Endothelial cell of umbilical vein (primary cell): ENCODE results near the gene PDS5B. TPM values are rescaled to one million over a fixed set of nuclear protein-coding genes. Genes with fewer than 3 reads are reported as not detected.

Experiments
- BruUV-seq: library from RNA; stranded (reverse); fragments of 400-500 nt; replicated peaks from 2 replicates; lab custom pipeline; 2021; lab: Mats Ljungman, UMichigan
- CTCF ChIA-PET: fragments of 300-600, 350-600 bp; sonication (Branson Sonifier 250); formaldehyde crosslinking; loops from one replicate; lab custom pipeline; 2021; ENCODE audit warnings: antibody characterized with exemption, inconsistent platforms; lab: Charles Lee
- POLR2A ChIA-PET: fragments of 300-600, 350-600 bp; sonication (Branson Sonifier 250); formaldehyde crosslinking; loops from one replicate; lab custom pipeline; 2021; ENCODE audit warnings: antibody characterized with exemption, inconsistent platforms; lab: Charles Lee
- DNase-seq: peaks from one replicate; pipeline ENCODE4 v3.0.0-alpha.2; 2011; ENCODE audit warnings: low read depth, low spot score
- FAIRE-seq: peaks from 2 replicates; lab custom pipeline; 2011; peaks lifted over from hg19 to GRCh38; lab: Jason Lieb, UNC
- H2AFZ ChIP-seq: 2 replicates; pipeline ENCODE4 v1.6.0; 2012; ENCODE audit warnings: low read depth, low read length, control low read depth, inconsistent platforms
- H3K27ac ChIP-seq: 2 replicates; pipeline ENCODE4 v1.5.1; 2011; ENCODE audit warnings: low read depth, mild to moderate bottlenecking, control low read depth, low read length, moderate library complexity; ENCODE audit not compliant: insufficient read depth
- H3K27me3 ChIP-seq, 2 experiments: 2 replicates each; pipeline versions ENCODE4 v1.6.0 to v1.6.1; 2011; ENCODE audit warnings: low read length in 2 of 2, mixed read lengths in 1 of 2; ENCODE audit not compliant: control insufficient read depth in 2 of 2, insufficient read depth in 2 of 2
- H3K36me3 ChIP-seq, 2 experiments: 2 replicates in 1 of 2; 3 replicates in 1 of 2; pipeline ENCODE4 v1.5.1; 2011; ENCODE audit warnings: low read length in 2 of 2, mild to moderate bottlenecking in 1 of 2, moderate library complexity in 1 of 2; ENCODE audit not compliant: control insufficient read depth in 2 of 2, insufficient read depth in 2 of 2; ENCODE audit errors: extremely low read depth in 1 of 2
- H3K4me1 ChIP-seq: 3 replicates; pipeline ENCODE4 v1.5.1; 2011; ENCODE audit warnings: mild to moderate bottlenecking, low read length; ENCODE audit not compliant: control insufficient read depth, insufficient read depth; ENCODE audit errors: extremely low read depth
- H3K4me2 ChIP-seq: 2 replicates; pipeline ENCODE4 v1.6.1; 2011; ENCODE audit warnings: low read length, control low read depth, mixed read lengths; ENCODE audit not compliant: insufficient read depth
- H3K4me3 ChIP-seq, 3 experiments: fragments of 200-600 bp in 1 of 3; sonication (generic), shearing (Covaris generic) in 1 of 3; replicated peaks in 1 of 3; 2 replicates each; pipeline ENCODE4 v1.5.1; 2011 to 2016; ENCODE audit warnings: control low read depth in 3 of 3, low read length in 3 of 3, mild to moderate bottlenecking in 2 of 3, inconsistent platforms in 1 of 3, low read depth in 1 of 3, moderate library complexity in 1 of 3; ENCODE audit not compliant: insufficient read depth in 1 of 3
- H3K79me2 ChIP-seq: 2 replicates; pipeline ENCODE4 v1.6.0; 2012; ENCODE audit warnings: low read length, inconsistent platforms; ENCODE audit not compliant: control insufficient read depth, insufficient read depth
- H3K9ac ChIP-seq: replicated peaks from 2 replicates; pipeline ENCODE3; 2011; ENCODE audit warnings: low read length, control low read depth; ENCODE audit not compliant: insufficient read depth; ENCODE audit errors: extremely low read depth
- H3K9me1 ChIP-seq: replicated peaks from 3 replicates; pipeline ENCODE4 v1.6.0; 2011; ENCODE audit warnings: mild to moderate bottlenecking, low read length; ENCODE audit not compliant: control insufficient read depth, insufficient read depth; ENCODE audit errors: extremely low read depth
- H3K9me3 ChIP-seq: replicated peaks from 2 replicates; pipeline ENCODE4 v1.5.1; 2012; ENCODE audit warnings: low read length, inconsistent platforms; ENCODE audit not compliant: control insufficient read depth, insufficient read depth
- H4K20me1 ChIP-seq: replicated peaks from 2 replicates; pipeline ENCODE3; 2011; ENCODE audit warnings: mild to moderate bottlenecking, low read length; ENCODE audit not compliant: control insufficient read depth, insufficient read depth; ENCODE audit errors: extremely low read depth
- EZH2 ChIP-seq: IDR thresholded peaks from 2 replicates; pipeline ENCODE4 v1.6.1; 2012; ENCODE audit warnings: borderline replicate concordance, low read depth, mild to moderate bottlenecking, moderate library complexity, low read length, inconsistent platforms; ENCODE audit not compliant: severe bottlenecking
- FOS ChIP-seq: IDR thresholded peaks from 2 replicates; pipeline ENCODE4 v1.6.1; 2011; ENCODE audit warnings: mild to moderate bottlenecking, low read length, moderate library complexity, borderline replicate concordance; ENCODE audit not compliant: insufficient read depth
- GATA2 ChIP-seq: IDR thresholded peaks from 2 replicates; pipeline ENCODE4 v1.7.0; 2011; ENCODE audit warnings: low read depth, mild to moderate bottlenecking, moderate library complexity, mixed read lengths, low read length; ENCODE audit not compliant: insufficient read length, insufficient read depth
- JUN ChIP-seq: IDR thresholded peaks from 2 replicates; pipeline ENCODE4 v1.6.1; 2011; ENCODE audit warnings: borderline replicate concordance, low read depth; ENCODE audit not compliant: insufficient read length, insufficient read depth
- MYC ChIP-seq: IDR thresholded peaks from one replicate; pipeline ENCODE4 v1.6.1; 2011; ENCODE audit warnings: mild to moderate bottlenecking, low read depth, low read length
- POLR2A ChIP-seq: IDR thresholded peaks from 2 replicates; pipeline ENCODE4 v1.6.1; 2012; ENCODE audit warnings: low read depth, mild to moderate bottlenecking, control low read depth, low read length
- POLR2AphosphoS5 ChIP-seq: IDR thresholded peaks from 2 replicates; pipeline ENCODE4 v1.6.1; 2012; ENCODE audit warnings: low read depth, mild to moderate bottlenecking, control low read depth, low read length, moderate library complexity; ENCODE audit not compliant: insufficient read depth
- dilution Hi-C: fragments of 300-500 bp; cut with MboI; formaldehyde crosslinking; loops from one replicate; pipeline ENCODE4 v1.15.0; 2019; ENCODE audit warnings: low sequenced_read_pairs; ENCODE audit not compliant: extremely low pct_ligation_motif_present
- intact Hi-C: fragments of 100-400 bp; cut with micrococcal nuclease; formaldehyde crosslinking; loops from one replicate; pipeline ENCODE4 v1.10.0; 2022
- polyA plus RNA-seq, 4 experiments: library from polyadenylated mRNA; depleted of rRNA in 3 of 4; stranded (reverse) in 3 of 4; unstranded in 1 of 4; fragments of >200 nt; gene quantifications; 2 replicates each; pipeline versions ENCODE4 v1.2.1 to v1.2.3, GENCODE V29; 2011 to 2012; ENCODE audit warnings: missing spikeins in 1 of 4
- total RNA-seq: library from RNA; stranded (reverse); gene quantifications from 2 replicates; pipeline ENCODE4 v1.2.3, GENCODE V29; 2021
- TF ChIP-seq, protein P1 (sequence below): IDR thresholded peaks from 2 replicates; pipeline ENCODE4 v1.6.1; 2011; ENCODE audit not compliant: insufficient read depth, insufficient read length

The PDS5B gene
- total and polyA plus RNA-seq, 2 donors (not counting 3 experiments of a cell fraction or from before 2014, with no cell fraction given): 3.9 to 40.3 TPM

DNA sequence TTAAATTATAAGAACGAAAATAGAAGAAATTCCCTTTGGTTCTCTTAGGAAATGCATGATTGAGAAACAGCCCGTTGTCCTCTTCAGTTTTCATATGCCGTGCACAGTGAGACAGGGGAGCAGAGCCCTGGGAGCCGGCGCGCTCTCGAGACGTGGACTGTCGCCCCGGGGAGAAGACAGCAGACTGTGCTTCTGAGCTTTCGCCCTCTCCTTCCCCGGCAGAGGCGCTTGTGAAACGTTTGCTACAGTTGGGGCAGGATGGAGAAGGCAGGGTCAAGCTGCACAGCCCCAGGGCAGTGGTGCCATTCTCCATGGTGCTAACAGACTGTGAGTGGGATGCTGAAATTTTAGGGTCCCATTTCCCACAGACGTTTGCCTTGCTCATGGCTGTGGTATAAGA, 237.8 kb downstream of the PDS5B start:
- Histone ChIP-seq H3K4me2 (no peak overlapping the region), H3K9me3 (no peaks in the 10 kb centered on the region), H3K79me2 (no peaks in the 10 kb centered on the region), H3K9ac (no peak overlapping the region), H3K4me3 (no peak overlapping the region), H3K36me3 (no peaks in the 10 kb centered on the region), H3K9me1 (no peaks in the 10 kb centered on the region), H2AFZ (no peak overlapping the region), H3K27me3 (peaks cover 3 to 5% of the 10 kb centered on the region in 2 experiments), H3K4me1 (no peaks in the 10 kb centered on the region), H4K20me1 (no peaks in the 10 kb centered on the region), H3K27ac (no peak overlapping the region)
- TF ChIP-seq JUN (no peak), FOS (no peak), GATA2 (no peak), EZH2 (no peak)
- TF ChIP-seq, protein P1, sequence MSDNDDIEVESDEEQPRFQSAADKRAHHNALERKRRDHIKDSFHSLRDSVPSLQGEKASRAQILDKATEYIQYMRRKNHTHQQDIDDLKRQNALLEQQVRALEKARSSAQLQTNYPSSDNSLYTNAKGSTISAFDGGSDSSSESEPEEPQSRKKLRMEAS: no peak
- dilution Hi-C loops (no loop called here), intact Hi-C loops (no loop called here)
- FAIRE-seq (no peak), DNase-seq (no peak)
- BruUV-seq: no TSS peak
- CTCF ChIA-PET: no interaction called here
- POLR2A ChIA-PET: no interaction called here

DNA sequence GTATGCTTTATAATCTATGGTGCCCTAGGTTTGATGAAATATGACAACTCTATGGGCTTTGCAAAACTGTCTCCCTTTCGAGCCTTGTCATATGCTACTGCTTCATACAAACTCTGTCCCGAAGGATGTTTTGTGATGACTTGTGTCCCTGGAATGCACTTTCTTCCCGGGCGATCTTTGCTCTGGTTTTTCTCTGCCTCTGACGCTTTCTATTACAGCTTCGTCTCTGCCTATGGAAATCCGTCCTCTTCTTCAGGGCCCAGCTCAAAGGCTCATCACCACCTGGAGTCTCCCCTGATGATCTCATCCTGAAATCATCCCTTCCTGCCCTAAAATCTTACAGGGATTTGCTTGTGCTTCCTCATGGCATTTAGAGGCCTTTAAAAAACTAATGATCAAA, 238.4 kb downstream of the PDS5B start:
- no peak overlapping the region for H3K9ac ChIP-seq
- H3K4me2 ChIP-seq: no peak overlapping the region
- peaks cover 3 to 5% of the 10 kb centered on the region in 2 experiments for H3K27me3 ChIP-seq
- H3K27ac ChIP-seq: no peak overlapping the region
- no peak overlapping the region for H2AFZ ChIP-seq
- H3K4me3 ChIP-seq: no peak overlapping the region
- no TSS peak for BruUV-seq
- ChIA-PET CTCF (no interaction called here), POLR2A (no interaction called here)
- TF ChIP-seq POLR2AphosphoS5 (no peak), FOS (no peak), JUN (no peak), MYC (no peak), EZH2 (no peak), GATA2 (no peak), POLR2A (no peak)
- no peaks in the 10 kb centered on the region for H3K9me3 ChIP-seq
- no peaks in the 10 kb centered on the region for H3K9me1 ChIP-seq
- no peak for DNase-seq
- H3K36me3 ChIP-seq: no peaks in the 10 kb centered on the region
- H3K79me2 ChIP-seq: no peaks in the 10 kb centered on the region
- no peaks in the 10 kb centered on the region for H3K4me1 ChIP-seq
- no peak for FAIRE-seq
- dilution Hi-C loops: no loop called here
- intact Hi-C loops: no loop called here
- H4K20me1 ChIP-seq: no peaks in the 10 kb centered on the region
